Muscle layer of duodenum (tissue), 2 donors: ENCODE measurements around the gene UBTD1.

Experiments used
- H3K27ac ChIP-seq: one replicate; pipeline ENCODE4 v1.7.0; 2013; ENCODE audit warnings: mild to moderate bottlenecking, low read length
- H3K27me3 ChIP-seq: one replicate; pipeline ENCODE4 v1.7.0; 2013; ENCODE audit warnings: low read depth, mild to moderate bottlenecking, control low read depth, low read length
- H3K36me3 ChIP-seq, 2 donors: one replicate each; pipeline ENCODE4 v1.7.0; 2013; ENCODE audit warnings: low read length in 2 of 2, control low read depth in 1 of 2, mild to moderate bottlenecking in 1 of 2; ENCODE audit not compliant: insufficient read depth in 2 of 2, control insufficient read depth in 1 of 2
- H3K4me1 ChIP-seq, 2 donors: one replicate each; pipeline ENCODE4 v1.7.0; 2013; ENCODE audit warnings: low read length in 2 of 2, mild to moderate bottlenecking in 2 of 2, control low read depth in 1 of 2, moderate library complexity in 1 of 2; ENCODE audit not compliant: insufficient read depth in 2 of 2, control insufficient read depth in 1 of 2
- H3K4me3 ChIP-seq, 2 donors: one replicate each; pipeline ENCODE4 v1.7.0; 2013; ENCODE audit warnings: low read length in 2 of 2, low read depth in 1 of 2, mild to moderate bottlenecking in 1 of 2
- H3K9me3 ChIP-seq, 2 donors: one replicate each; pipeline ENCODE4 v1.7.0; 2013; ENCODE audit warnings: low read length in 2 of 2, control low read depth in 1 of 2, mild to moderate bottlenecking in 1 of 2; ENCODE audit not compliant: control insufficient read depth in 1 of 2
- donor health status: healthy.

Gene UBTD1

DNA sequence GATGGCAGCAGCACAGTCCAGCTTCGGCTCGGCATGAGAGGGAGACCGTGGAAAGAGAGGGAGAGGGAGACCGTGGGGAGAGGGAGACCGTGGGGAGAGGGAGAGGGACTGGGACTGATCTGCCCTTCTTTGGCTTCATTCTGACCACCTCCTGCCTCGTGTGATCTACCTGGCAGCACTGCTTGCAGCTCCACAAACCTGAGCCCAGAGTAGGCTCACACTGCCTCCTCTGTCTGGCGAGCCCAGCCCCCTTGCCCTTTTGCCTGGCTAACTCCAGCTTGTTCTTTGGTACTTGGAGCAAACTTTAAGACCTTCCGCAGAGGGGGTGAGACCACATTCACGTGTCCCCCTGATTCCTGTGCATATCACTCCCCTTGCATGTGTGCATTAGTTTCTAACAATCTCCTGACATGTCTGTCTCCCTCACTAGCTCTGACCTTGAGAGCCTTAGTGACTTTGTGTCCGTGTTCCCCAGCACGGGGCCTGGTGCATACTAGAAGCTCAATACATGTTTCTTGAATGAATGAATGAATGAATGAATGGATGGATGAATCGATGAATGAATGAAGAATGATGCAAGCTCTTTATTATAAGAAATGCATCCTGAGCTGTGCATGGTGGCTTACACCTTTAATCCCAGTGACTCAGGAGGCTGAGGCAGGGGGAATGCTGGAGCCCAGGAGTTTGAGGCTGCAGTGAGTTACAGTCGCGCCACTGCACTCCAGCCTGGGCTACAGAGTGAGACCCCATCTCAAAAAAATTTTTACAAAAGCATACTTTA is 31.2 kb downstream of the UBTD1 start:
- H3K9me3 ChIP-seq: no peaks in the 10 kb centered on the region
- no peaks in the 10 kb centered on the region for H3K27me3 ChIP-seq
- H3K36me3 ChIP-seq: no peaks in the 10 kb centered on the region
- no peak overlapping the region for H3K27ac ChIP-seq
- H3K4me3 ChIP-seq: no peak overlapping the region
- H3K4me1 ChIP-seq: peaks cover 0 to 4% of the 10 kb centered on the region in 2 donors

DNA sequence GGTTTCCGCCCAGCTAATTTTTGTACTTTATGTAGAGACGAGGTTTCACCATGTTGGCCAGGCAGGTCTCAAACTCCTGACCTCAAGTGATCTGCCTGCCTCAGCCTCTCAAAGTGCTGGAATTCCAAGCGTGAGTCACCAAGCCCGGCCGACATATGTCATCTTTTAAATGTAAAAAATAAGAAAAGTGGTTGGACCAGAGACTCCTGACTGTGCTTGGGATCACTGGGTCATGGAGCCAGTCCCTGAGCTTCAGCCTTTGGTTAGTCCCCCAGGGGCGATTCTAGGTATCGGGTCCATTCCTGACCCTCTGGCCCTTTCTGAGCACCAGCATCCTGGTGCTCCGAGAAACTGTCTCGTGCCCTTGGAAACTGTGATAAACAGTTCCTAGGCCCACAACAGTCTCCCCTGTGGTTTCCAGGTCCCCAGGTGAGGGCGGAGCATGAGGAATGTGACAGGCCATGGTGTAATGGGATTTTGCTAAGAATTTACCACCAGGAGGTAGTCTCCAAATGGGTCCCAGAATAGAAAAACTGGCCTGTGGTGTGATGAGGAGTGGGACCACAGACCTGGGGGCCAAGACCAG is 32.8 kb downstream of the UBTD1 start:
- H3K27ac ChIP-seq: no peak overlapping the region
- H3K27me3 ChIP-seq: no peaks in the 10 kb centered on the region
- no peaks in the 10 kb centered on the region for H3K36me3 ChIP-seq
- H3K9me3 ChIP-seq: no peaks in the 10 kb centered on the region
- no peak overlapping the region for H3K4me3 ChIP-seq
- H3K4me1 ChIP-seq: peaks cover 0 to 4% of the 10 kb centered on the region in 2 donors

DNA sequence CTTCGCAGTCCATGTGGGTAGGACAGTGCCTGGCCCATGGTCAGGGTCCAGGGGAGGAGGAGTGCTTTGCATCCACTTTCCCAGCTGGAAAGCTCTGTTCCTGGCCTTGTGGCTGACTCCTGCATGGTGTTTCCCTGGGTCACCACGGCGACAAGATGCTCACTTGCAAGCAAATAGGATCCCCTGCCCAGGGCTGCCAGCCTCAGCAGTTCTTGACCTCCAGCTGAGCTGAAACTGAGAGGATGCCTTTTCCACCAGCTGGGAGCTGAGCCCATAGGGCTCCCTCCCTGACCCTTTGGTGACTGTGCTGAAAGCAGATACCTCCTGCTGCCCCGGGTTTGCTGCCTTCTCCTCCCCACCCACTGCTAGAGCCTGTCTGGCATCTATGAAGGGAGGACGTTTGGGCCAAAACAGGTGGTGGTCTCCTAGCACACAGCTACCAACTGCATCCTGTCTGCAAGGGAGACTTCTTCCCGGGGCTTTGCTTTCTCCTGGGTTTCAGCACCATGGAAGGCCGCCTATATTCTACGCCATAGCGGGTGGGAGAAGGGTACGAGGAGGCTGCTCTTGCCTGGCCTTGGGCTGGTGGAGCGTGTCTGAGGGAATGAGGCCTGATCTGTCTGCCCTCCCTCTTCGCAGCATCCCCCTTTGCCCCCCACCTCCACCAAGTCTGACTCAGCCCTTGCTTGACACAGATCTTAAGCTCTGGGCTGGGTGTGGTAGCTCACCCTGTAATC is 34.4 kb downstream of the UBTD1 start:
- no peaks in the 10 kb centered on the region for H3K36me3 ChIP-seq
- peaks cover 0 to 4% of the 10 kb centered on the region in 2 donors for H3K4me1 ChIP-seq
- H3K27me3 ChIP-seq: no peaks in the 10 kb centered on the region
- no peak overlapping the region for H3K27ac ChIP-seq
- no peak overlapping the region for H3K4me3 ChIP-seq
- no peaks in the 10 kb centered on the region for H3K9me3 ChIP-seq

DNA sequence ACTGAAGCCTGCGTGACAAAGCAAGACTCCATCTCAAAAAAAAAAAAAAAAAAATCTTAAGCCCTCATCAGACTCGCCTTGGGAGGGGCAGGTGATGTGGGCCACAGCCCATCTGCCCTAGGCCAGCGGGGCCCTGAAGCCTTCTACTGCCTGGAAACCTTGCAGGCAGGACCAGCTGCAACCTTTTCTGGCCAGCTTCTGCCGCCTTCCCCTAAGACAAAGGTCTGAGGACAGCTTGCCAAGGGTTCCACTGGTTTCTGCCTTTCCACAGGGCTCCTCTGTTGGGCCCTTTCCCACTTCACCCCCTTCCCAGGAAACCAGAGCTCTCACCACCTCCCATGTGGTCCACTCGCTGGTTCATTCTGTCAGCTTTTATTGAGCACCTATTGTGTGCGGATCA is 35.2 kb downstream of the UBTD1 start:
- H3K9me3 ChIP-seq: no peaks in the 10 kb centered on the region
- H3K27me3 ChIP-seq: no peaks in the 10 kb centered on the region
- no peak overlapping the region for H3K4me3 ChIP-seq
- no peaks in the 10 kb centered on the region for H3K36me3 ChIP-seq
- H3K4me1 ChIP-seq: peaks cover 0 to 4% of the 10 kb centered on the region in 2 donors
- no peak overlapping the region for H3K27ac ChIP-seq

DNA sequence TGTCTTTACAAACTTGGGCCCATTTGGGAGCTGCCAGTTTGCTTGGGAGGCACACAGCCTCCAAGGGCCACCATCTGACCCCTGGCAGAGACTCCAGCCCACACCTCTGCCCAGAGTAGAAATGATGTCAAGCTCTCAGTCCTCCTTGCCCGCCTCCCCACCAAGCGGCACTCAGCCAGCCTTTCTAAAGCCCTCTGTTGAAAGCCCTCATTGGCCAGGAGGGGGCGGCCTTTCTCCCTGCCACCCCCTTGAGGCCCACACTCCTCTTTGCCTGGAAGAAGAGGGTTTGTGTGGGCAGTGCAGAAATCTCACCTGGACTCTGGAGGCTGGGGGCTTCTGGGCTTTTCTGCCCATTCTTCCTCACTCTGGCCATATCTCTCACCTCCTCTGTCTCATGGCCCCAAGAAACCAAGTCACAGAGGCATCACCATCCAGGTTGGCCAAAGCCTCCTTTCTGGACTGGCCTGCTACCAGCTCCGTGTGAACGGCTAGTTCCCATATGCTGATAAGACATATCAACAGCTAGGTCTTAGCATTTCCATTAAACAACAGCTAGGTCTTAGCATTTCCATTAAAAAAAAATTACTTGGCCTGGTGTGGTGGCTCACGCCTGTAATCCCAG is 36.1 kb downstream of the UBTD1 start:
- H3K4me1 ChIP-seq: peaks cover 0 to 9% of the 10 kb centered on the region in 2 donors
- no peaks in the 10 kb centered on the region for H3K9me3 ChIP-seq
- no peak overlapping the region for H3K4me3 ChIP-seq
- no peak overlapping the region for H3K27ac ChIP-seq
- no peaks in the 10 kb centered on the region for H3K27me3 ChIP-seq
- no peaks in the 10 kb centered on the region for H3K36me3 ChIP-seq

DNA sequence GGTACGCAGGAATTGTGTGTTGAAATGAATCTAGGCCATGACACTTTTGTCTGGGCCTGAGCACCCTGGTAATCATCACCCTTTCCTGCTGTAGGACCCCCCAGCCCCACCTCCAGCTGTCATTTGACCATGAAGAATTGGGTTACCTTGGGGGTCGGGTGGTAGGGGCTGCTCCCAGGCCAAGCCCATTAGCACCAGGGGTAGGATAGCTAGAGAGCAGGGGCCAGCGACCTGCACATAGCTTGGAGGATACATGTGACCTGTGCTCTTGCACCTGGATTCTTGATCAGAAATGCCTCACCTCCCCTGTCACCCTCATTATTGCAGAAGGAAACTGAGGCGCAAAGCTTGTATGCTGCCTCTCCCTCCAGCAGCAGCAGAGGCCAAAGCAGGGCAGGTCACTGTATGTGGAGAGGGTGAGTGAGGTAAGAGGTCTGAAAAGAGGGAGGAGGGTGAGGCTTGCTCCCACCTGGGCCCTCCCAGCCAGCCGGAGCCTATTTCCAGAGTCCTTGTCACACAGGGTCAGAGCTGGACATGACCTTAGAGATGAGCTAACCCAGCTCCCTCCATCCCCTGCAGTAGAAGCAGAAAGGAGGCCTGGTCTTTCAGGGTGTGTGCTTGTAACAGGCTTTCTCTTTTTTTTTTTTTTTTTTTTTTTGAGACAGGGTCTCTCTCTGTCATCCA is 38.6 kb downstream of the UBTD1 start:
- no peak overlapping the region for H3K27ac ChIP-seq
- H3K9me3 ChIP-seq: no peaks in the 10 kb centered on the region
- H3K36me3 ChIP-seq: no peaks in the 10 kb centered on the region
- H3K27me3 ChIP-seq: no peaks in the 10 kb centered on the region
- H3K4me1 ChIP-seq: peaks cover 2 to 16% of the 10 kb centered on the region in 2 donors
- H3K4me3 ChIP-seq: no peak overlapping the region

DNA sequence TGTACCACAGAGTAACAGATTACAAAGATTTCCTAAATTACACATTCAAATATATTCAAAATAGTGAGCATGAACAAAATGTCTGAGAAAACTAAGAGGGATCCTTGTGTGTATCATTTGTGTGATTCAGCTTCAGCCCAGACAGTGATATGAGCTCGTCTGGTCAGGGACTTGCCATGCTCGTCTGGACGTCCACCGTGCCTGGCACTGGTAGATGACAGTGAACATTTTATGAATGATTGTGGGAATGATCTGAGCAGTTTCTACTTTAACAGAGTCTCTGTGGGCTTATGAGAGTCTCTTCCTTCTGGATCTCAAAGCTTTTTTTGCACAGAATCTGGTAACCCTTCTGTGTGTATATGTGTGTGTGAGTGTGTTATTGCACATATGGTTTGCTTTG is 39.7 kb downstream of the UBTD1 start:
- peaks cover 0 to 4% of the 10 kb centered on the region in 2 donors for H3K36me3 ChIP-seq
- peaks cover 11 to 22% of the 10 kb centered on the region in 2 donors for H3K4me1 ChIP-seq
- H3K4me3 ChIP-seq: no peak overlapping the region
- no peaks in the 10 kb centered on the region for H3K9me3 ChIP-seq
- no peak overlapping the region for H3K27ac ChIP-seq
- H3K27me3 ChIP-seq: no peaks in the 10 kb centered on the region

DNA sequence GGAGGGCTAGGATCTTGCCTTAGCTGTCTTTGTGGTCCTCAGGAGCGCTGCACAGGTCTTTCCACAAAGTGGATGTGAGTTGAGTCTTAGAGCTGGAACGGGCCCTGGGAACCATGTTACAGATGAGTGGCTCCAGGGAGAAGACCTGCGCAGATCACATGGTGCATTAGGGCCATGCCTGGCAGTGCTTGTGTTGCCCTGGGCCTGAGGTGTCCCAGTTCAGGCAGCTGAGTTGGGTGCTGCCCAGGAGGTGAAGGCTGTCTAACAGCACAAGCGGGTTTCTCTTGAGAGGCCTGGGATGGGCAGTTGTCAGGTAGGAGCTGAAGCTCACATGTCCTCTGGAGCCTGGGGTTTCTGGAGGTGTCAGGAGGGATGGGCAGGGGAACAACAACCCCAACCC is 40.1 kb downstream of the UBTD1 start:
- peaks cover 14 to 26% of the 10 kb centered on the region in 2 donors for H3K4me1 ChIP-seq
- H3K27ac ChIP-seq: no peak overlapping the region
- peaks cover 0 to 4% of the 10 kb centered on the region in 2 donors for H3K36me3 ChIP-seq
- H3K9me3 ChIP-seq: no peaks in the 10 kb centered on the region
- H3K4me3 ChIP-seq: no peak overlapping the region
- H3K27me3 ChIP-seq: no peaks in the 10 kb centered on the region

DNA sequence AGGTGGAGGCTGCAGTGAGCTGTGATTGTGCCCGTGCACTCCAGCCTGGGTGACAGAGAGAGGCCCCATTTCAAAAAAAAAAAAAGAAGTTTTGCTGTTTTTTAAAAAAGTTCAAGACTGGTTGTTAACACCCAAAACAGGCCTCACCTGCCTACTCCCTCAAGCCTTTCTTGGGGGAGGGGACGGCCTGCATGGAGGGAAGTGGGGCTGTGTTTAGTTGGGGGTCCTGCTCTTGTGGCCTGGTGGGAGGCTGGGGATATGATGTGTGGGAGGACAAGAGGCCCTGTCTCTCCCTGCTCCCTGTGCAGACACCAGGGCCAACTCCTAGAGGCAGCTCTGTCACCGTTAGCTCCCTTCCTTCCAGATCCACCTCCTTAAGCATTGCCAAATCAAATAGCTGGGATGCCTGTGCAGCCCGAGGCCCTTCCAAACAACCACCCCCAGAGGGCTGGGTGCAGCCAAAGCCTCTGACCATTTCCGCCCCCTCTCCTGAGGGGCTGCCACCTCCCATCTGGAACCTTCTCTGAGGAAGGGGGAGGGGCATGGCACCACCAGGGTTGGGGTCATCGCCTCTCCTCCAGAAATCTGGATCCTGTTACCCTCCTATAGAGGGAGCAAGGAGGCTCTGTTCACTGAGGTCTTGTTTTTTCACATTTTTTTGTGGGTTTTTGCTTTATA is 40.9 kb downstream of the UBTD1 start:
- H3K4me1 ChIP-seq: peaks cover 14 to 26% of the 10 kb centered on the region in 2 donors
- no peaks in the 10 kb centered on the region for H3K27me3 ChIP-seq
- no peaks in the 10 kb centered on the region for H3K9me3 ChIP-seq
- H3K27ac ChIP-seq: no peak overlapping the region
- H3K36me3 ChIP-seq: peaks cover 0 to 4% of the 10 kb centered on the region in 2 donors
- no peak overlapping the region for H3K4me3 ChIP-seq

DNA sequence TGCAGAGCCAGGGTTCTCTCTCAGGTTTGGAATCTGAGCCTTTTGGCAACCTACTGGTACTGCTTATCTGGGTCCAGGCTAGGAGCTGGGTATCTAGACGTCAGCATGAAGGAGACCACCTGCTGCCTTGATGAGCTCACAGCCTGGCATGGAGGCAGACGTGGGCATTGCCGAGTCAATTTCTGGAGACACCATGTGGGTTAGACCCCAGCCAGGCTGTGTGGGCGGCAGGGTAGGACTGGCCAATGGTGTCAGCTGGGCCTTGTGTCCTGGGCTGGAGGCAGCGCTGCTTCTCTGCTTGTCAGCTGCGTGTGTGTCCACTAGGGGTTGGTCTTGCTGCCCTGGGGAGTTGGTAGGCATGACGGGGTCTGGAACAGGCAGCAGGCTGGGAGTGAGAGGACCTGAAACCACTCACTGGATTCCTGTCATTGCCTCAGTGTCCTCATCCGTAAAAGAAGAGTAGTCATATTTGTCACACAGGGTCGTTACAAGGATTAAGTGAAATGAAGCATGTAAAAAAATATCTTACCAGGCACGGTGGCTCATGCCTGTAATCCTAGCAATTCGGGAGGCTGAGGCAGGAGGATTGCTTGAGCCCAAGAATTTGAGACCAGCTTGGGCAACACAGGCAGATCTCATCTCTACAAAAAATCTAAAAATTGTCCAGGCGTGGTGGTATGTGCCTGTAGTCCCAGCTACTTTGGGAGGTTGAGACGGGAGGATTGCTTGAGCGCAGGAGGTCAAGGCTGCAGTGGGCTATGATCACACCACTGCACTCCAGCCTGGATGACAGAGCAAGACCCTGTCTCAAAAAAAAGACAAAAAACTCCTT is 42.2 kb downstream of the UBTD1 start:
- peaks cover 14 to 26% of the 10 kb centered on the region in 2 donors for H3K4me1 ChIP-seq

More for the DNA sequence above, 42.2 kb downstream of the UBTD1 start:
- Histone ChIP-seq H3K36me3 (peaks cover 0 to 4% of the 10 kb centered on the region in 2 donors), H3K9me3 (no peaks in the 10 kb centered on the region), H3K4me3 (no peak overlapping the region), H3K27me3 (no peaks in the 10 kb centered on the region), H3K27ac (no peak overlapping the region)
